IPS-NIHi7 (cell line): Measurements from ENCODE around the gene PACS2.
"Not testable (repeated sequence)": the region's sequence is repeated elsewhere in the genome, so short reads cannot be mapped to it uniquely, and the experiment has no call there.

Experiments used
- DNase-seq: peaks from one replicate; pipeline ENCODE4 v3.0.0; 2012; ENCODE audit warnings: mixed read lengths; ENCODE audit errors: extremely low spot score

The PACS2 gene

DNA sequence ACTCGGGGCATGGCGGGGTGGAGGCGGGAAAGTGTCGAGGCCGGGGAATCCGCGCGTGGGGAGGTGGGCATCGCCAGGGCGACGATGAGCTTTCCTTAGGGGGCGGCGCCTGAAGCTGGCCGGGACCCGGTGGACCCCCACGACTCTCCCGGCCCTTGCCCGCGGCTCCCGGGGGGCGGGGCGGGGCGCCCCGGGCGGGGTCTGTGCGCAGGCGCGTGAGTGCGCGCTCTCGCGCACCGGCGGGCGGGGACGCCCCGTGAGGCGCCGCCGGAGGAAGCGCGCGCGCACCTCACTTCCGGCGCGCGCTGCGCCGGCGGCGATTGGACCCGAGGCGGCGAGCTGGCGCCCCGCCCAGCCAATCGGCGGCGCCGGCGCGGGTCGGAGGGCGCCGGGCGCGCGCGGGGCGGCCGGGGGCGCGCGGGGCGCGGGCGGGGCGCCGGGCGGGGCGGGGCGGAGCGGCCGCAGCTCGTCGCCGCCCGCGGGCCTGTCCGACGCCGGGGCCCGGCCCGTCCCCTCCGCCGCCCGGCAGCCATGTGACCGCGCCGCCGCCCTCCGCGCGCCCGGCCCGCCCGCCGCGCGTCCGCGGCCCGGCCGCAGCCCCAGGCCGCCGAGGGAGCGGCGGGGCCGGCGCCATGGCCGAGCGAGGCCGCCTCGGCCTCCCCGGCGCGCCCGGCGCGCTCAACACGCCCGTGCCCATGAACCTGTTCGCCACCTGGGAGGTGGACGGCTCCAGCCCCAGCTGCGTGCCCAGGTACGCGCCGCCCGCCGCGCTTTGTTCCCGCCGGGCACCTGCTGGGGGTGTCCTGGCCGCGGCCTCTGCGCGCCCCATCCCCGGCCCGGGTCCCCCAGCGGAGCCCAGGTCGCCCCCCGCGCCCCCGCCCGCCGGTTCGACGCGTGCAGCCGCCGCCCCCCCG is at the start of gene PACS2:
Gene PACS2 (plus strand): TSS at position 462 of the 914 bp plus-strand sequence. CDS start 171 bp downstream, at position 633.
- DNase-seq, result peak; percentile 97

DNA sequence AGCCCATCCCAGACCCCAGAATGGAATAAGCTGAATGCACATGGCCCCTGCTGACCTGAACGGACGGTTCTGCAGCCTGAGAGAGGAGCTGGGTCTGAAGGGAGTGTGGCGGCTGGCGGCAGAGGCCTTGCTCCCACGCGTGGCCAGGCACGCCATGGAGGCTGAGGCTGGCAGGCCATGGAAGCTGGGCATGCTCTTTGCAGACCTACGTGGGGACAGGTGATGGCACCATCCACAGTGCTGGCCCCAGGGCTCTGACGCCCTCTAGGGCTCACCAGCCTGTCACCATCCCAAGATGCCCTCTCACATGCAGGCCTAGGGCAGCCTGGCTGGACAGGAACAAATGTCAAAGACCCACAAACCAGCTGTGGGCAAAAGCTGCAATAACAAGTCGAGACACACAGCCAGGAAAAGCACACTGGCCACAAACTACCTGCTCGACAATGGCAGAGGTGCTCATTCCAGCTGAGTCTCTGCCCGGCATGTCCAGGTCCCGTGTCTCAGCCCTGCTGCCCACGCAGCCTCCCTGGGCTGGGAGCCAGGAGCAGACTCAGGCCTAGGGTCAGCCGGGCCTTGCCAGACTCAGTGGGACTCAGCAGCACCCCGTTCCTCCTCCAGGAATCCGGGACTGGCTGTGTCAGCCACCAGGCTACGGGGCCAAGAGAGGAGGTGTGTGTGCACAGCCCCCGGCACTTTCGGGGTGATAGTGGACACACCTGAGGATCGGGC is 46.6 kb upstream of the PACS2 start:
- no peak for DNase-seq

DNA sequence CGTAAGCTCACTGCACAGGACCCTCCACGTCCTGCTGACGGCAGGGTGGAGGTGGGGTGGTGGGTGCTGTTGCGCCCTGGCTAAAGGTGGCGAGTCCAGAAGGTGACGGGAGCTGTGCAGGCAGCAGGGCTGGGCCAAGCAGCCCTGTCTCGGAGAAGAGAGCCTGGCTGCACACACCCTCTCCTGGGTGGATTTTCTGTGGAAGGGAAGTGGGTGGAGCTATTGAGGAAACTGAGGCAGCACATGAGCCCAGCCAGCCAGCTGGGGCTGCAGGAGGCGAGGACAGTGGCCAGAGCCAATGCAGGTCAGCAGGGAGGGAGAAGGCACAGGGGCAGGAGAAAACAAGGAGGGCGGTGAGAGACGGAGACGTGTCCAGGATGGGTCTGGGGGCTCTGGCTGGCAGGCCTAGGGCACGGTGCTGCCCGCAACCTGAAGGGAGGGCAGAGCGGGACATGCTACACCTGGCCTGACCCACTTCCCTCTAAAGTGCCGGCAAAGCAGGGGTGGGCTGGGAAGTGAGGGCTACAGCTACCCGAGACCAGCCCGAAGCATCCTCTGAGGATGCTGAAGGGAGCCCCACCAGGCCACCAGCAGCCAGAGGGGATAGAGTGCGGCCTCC is 45.7 kb upstream of the PACS2 start:
- DNase-seq, result no peak

GRCh38 chr14:105269405-105269804 is 45.1 kb upstream of the PACS2 start:
- DNase-seq, result no peak

DNA sequence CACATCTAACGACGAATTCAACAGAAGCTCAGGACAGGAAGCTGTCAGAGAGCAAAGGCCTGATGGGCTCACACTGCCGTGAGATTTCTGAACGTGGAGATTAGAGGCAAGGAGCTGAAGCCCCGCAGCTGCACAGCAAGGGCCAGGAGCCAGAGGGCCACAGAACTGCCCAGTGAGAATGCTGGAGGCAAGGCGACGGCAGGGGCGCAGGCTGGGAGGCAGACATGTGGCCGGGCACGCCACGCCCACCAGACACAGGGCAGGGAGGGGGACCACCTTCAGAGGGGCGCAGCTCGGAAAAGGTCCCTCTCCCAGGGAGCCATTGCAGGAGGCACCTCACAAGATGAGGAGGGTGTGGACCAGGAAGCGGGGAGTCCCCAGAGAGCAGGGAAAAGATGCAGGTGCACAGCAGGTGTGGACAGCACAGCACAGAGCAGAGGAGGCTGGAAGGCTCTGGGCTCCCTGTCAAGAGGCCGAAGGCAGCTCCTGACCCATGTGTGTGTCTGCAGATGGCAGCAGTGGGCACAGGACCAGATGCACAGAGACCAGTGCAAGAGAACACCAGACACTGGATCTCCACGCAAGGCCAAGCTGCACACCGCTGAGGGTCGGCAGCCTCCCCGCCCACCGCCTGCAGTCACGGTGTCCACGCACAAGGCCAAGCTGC is 43.2 kb upstream of the PACS2 start:
- no peak for DNase-seq

- no peak for DNase-seq
These were observed 41.9 kb upstream of the PACS2 start for GRCh38 chr14:105272623-105273022.

- no peak for DNase-seq
These were observed 41.5 kb upstream of the PACS2 start for GRCh38 chr14:105273062-105273461.

- DNase-seq, result no peak
These were observed 39.9 kb upstream of the PACS2 start for GRCh38 chr14:105274637-105275036.

DNA sequence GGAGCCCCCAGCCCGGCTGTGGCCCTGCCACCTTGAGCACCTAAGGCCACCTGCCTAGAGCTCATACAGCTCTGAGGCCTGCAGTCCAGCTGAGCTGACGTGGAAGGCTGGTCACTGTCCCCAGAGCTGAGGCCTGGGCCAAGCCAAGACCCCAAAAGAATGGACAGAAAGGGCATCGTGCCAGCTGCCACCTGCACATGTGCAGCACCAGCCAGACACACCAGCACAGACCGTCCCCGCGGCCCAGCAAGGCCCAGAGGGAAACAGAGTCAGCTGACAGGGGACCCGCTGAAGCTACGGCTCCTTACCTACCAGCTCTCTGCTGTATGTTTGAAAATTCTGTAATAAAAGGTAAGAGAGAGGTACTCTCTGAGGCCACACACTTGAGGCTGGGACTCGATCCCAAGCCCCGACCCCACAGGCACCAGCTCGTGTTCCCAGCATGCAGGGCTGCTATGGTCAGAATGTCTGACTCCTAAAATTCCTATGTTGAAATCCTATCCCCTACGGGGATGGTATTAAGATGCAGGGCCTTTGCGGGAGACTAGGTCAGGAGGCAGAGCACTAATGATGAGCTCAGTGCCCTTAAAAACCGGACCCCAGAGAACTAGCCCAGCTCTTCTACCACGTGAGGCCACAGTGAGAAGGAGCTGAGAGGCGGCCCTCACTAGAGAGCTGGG is 39.1 kb upstream of the PACS2 start:
- no peak for DNase-seq

GRCh38 chr14:105277448-105277847 is 37.1 kb upstream of the PACS2 start:
- not testable (repeated sequence) for DNase-seq

- DNase-seq, result no peak
These were observed 34.7 kb upstream of the PACS2 start for GRCh38 chr14:105279642-105280361.

DNA sequence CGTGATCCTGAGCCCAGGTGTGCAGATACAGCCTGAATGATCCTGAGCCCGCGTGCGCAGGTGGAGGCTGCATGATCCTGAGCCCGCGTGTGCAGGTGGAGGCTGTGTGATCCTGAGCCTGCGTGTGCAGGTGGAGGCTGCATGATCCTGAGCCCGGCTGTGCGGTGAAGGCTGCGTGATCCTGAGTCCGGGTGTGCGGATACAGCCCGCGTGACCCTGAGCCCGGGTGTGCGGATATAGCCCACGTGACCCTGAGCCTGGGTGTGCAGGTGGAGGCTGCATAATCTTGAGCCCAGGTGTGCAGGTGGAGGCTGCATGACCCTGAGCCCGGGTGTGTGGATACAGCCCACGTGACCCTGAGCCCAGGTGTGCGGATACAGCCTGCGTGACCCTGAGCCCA is 34.0 kb upstream of the PACS2 start:
- no peak for DNase-seq

- peak; percentile 74 for DNase-seq
These were observed 33.0 kb upstream of the PACS2 start for GRCh38 chr14:105281371-105282097.

- no peak for DNase-seq
These were observed 32.3 kb upstream of the PACS2 start for GRCh38 chr14:105282098-105282725.

- DNase-seq, result peak; percentile 68
These were observed 31.5 kb upstream of the PACS2 start for GRCh38 chr14:105283028-105283427.

- DNase-seq, result no peak
These were observed 30.6 kb upstream of the PACS2 start for GRCh38 chr14:105283899-105284298.

DNA sequence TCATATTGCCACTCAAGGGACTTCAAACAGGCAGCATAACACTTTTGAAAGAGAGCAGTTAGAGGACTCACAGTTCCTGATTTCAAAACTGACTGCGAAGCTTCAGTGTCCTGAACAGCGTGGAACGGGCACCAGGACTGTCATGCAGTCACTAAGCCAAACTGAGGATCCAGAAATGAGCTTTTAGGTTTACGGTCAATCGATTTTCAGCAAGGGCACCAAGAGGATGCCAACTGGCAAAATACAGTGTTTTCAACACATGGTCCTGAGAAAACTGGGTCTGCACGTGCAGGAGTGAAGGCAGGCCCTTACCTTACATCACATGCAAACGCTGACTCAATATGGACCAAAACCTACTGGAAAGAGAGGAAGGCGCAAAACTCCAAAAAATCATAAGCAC is 29.4 kb upstream of the PACS2 start:
- no peak for DNase-seq

DNA sequence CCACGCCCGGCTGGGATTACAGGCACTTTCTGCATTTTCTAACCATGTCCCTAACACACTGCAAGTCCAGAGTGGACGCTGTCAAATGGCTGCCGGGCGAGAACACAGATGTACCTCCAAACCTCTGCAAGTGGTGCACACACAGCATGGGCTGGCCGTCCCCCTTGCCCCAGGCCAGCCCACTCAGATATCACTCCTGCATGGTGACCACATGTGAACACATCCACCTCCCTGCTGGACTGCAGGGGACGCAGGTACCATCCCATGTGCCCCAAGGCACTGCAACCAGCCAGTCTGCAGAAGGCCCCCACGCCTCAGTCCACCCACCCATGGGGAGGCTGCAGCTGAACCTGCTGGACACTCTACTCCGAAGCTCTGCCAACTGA is 27.8 kb upstream of the PACS2 start:
- DNase-seq, result no peak
